A204.1 (cell line): ENCODE data around the gene LRRC41.
"Not testable (repeated sequence)": the region's sequence is repeated elsewhere in the genome, so short reads cannot be mapped to it uniquely, and the experiment has no call there.

Experiments used
- FAIRE-seq: peaks from 2 replicates; lab custom pipeline; 2012; peaks lifted over from hg19 to GRCh38; lab: Jason Lieb, UNC

Gene LRRC41, protein sequence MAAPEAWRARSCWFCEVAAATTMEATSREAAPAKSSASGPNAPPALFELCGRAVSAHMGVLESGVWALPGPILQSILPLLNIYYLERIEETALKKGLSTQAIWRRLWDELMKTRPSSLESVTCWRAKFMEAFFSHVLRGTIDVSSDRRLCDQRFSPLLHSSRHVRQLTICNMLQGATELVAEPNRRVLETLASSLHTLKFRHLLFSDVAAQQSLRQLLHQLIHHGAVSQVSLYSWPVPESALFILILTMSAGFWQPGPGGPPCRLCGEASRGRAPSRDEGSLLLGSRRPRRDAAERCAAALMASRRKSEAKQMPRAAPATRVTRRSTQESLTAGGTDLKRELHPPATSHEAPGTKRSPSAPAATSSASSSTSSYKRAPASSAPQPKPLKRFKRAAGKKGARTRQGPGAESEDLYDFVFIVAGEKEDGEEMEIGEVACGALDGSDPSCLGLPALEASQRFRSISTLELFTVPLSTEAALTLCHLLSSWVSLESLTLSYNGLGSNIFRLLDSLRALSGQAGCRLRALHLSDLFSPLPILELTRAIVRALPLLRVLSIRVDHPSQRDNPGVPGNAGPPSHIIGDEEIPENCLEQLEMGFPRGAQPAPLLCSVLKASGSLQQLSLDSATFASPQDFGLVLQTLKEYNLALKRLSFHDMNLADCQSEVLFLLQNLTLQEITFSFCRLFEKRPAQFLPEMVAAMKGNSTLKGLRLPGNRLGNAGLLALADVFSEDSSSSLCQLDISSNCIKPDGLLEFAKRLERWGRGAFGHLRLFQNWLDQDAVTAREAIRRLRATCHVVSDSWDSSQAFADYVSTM

DNA sequence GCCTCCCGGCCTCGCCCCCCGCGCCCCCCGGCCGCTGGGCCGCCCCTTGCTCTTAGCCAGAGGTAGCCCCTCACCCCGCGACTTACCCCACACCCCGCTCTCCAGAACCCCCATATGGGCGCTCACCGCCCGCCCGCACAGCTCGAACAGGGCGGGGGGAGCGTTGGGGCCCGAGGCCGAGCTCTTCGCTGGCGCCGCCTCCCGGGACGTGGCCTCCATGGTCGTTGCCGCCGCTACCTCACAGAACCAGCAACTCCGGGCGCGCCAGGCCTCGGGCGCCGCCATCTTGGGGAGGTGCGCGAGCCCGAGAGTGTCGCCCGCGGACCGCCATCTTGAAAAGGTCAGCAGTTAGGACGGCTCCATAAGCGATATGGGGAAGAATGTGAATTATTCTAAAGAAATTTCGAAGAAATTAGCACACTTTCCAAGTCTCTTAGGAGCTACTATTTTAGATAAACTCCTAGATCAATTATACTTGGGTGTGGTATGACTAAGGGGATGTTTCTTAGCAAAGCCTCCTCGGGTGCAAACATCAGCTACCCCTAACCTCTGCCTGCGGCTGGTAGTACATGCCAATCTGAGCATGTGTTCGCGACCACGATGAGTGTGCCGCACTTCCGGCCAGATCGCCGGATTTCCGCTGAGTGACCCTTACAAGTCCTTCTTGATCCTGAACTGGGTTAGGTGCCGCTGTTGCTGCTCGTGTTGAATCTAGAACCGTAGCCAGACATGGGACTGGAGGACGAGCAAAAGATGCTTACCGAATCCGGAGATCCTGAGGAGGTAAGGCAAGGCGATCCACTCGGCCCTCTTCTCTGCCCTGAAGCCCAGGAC, at the start of gene LRRC41, which contains the start of gene UQCRH:
Gene LRRC41 (minus strand): TSS at position 579 of the 834 bp plus-strand sequence. CDS start 294 bp downstream, at position 285.
Gene UQCRH (plus strand): TSS at position 661 of the 834 bp plus-strand sequence. CDS start 69 bp downstream, at position 730.
- peak; percentile 84 for FAIRE-seq

DNA sequence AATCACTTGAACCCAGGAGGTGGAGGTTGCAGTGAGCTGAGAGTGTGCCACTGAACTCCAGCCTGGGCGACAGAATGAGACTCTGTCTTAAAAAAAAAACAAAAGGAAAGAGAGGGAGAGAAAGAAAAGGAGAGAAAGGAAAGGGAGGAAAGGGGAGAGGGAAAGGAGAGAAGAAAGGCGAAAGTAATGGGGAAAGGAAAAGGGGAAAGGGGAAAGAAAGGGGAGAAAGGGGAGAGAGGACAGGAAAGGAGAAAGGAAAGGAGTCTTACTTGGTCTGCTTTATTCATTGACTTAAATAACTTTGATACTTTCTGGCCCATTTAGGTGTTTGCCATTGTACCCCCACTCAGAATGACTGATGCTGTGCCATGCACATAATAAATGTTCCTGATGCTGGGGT, 48.9 kb upstream of the LRRC41 start:
- no peak for FAIRE-seq

DNA sequence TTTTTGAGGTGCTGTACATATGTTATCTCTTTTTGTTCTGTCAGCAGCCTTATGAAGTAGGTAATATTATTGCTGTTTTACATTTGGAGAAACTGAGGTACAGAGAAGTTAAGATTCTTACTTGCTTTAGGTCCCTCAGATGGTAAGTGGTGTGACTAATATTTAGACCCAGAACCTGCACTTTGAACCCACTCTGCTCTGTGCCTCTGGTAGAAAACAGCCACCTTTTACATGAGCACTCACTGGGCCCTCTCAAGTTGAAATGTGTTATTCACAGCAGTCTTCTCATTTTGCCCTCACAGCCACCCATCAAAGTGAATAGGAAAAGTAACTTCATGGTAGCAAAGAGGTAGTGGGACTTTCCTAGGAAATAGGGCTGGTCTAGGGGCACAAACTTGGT, 41.9 kb upstream of the LRRC41 start:
- no peak for FAIRE-seq

DNA sequence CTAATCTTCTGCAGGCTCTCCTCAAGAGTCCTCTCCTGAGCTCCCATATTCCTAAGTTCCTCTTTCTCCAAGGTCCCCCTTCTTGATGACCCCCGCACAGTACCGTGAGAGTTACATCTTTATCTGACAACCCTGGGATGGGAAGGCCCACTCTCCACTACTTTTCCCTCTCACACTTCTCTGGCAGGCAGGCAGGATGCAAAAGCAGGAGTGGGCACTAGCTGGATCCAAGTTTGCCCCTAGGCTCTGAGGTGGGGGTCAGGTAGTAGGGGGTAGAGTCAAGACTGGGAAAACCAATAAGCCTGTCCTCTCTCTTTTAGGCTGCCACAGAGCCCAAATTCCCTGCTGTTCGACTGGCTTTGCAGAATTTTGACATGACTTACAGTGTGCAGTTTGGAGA, 41.1 kb upstream of the LRRC41 start:
- FAIRE-seq: no peak

DNA sequence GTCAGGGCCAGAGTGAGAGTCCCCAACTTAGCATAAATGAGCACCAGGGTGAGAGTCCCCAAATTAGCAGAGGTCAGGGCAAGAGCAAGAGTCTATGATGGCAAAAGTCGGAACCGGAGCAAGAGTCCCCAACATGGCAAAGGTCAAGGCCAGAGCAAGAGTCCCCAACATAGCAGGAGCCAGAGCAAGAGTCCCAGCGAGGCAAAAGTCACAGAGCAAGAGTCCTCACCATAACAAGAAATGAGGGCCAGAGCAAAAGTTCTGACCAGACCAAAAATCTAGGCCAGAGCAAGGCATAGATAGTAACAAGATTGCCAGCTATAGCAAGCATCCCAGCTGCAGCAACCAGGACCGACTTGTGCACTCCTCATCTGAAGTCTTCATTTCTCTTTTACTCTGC, 40.3 kb upstream of the LRRC41 start:
- FAIRE-seq: no peak

DNA sequence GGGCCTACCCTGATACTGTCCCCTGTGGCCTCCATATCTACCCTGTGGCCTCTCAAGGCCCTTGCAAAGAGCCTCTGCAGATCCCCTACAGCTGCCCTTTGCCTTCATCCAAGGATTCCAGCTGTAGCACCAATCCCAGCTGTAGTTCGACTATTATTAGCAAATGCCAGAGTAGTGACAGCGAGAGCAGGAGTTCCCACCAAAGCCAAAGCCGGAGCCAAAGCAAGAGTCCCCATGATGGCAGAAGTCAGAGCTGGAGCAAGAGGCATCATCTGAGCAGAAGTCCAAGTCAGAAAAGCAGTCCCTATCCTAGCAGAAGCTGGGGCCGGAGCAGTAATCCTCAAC, 39.9 kb upstream of the LRRC41 start:
- FAIRE-seq: no peak

DNA sequence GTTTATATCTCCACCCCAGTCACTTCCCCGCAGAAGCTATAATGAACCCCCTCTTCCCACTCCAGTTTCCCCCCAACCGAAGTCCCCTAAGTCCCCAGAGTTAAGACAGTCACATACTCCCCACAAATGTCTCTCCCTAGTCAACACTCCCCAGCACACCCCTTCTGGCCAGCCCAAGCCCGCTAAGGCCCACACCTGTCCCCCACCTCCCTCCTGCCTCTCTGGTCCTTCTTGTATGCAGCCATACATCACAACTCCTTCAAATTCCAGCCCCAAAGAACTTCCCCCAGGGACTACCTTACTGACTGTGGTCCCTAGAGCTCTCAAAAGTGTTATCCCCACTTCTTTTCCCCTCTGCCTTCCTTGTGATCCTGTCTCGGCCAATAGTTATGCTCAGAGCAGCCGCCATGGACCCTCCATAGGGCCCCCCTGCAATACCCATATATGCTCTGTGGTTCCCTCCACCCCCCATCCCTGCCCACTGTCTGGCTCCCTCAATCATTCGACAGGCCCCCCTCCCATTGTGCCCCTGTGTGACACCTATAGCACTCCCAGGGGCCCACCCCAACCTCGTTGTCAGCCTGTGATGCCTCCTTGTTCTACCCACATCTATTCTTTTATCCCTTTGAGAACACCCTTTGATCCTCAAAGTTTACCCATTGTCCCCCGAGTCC, 39.4 kb upstream of the LRRC41 start:
- FAIRE-seq: no peak

DNA sequence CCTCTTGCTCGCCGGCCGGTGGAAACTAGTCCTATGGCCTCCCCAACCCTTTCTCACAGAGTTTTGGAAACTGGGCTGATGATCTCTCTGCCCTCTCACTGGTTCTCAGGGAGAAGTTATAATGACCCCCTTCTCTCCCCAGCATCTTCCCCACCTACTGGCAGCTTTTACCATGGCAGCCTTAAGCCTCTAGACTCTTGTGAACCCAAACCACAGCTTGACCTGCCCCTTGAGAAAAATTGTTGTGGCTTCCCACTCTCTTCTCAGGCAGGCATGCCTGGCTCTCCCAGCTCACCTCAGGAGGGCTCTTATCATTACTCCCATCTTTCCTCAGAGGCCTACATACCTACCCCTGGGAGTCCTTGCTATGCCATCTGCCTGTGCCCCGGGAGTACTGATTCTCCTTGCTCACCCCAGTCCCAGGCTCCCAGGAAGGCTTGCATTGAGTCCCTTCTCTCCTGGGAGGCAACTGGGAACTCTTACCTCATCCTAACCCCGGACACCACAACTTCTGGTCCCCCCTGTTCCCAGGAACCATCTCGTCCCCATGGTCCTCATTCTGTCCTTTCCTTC, 38.8 kb upstream of the LRRC41 start:
- FAIRE-seq: no peak

DNA sequence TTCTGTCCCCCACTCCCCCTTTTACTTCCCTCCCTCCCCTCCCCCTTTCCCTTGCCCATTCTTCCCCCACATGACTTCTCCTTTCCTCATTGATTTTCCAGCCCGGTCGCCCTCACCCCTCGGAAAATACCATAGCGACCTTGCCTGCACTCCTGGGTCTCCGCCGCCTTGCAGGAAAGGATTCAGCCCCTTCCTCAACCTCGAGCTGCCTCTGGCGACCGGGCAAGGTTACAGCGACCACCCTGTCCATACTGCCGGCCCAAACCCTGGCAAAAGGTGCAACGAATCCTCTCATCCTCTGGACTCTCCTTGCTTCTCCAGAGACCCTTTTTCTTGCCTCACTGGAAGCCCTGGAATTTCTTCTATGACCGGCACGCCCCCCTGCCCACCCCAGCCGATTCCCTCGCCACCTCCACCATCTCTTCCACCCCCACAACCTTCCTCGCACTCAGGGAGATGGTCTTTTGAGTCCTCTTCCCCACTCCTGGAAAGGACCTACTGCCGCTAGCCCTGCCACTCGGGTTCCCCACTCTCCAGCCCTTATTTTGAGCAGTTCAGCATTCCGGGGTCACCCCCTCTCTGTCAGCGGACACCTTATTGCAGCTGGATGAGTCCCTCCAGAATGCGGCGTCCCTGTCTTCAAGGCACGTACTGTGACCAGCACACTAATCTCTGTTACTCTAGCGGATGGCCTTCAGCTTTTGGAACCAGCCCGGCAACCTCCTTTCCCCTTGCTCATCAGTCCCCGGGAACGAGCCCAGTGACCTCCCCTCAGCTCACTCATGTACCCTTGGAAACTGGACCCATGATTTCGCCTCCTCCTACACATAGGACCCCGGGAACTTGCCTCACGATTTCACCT, 38.0 kb upstream of the LRRC41 start:
- FAIRE-seq: no peak

DNA sequence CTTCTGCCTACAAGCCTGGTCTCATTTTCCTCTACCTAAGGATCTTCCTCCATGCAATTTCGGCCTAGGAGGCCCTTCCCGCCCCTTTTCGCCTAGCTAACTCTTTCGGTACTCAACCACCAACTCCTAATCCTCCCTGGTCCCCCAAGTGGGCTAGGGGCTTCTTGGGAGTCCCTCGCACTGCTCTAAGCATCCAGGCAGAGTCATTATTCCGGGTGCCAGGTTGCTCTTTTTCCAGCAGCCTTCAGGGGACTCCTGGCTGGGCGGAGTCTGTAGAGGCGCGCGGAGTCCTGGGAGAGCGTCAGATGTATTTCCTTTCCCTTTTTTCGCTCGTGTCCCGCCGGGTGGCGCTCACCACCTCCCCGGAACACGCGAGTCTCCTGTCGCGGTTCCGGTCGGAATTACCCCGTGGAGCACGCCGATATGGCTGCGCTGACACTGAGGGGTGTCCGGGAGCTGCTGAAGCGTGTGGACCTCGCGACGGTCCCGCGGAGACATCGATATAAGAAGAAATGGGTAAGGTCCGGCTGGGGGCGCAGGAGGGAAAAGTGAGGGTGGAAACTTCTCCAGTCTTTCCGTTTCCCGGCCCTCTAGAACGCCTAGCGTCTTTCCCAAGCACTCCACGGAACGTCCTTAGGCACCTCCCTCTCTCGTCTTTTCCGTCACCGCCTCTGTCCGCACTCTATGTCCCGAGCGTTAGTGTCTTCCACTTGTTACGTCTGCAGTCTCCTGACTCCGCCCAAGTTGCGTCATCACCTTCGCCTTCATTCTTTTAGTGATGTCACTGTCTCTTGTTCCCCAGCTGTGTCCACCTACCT, 37.2 kb upstream of the LRRC41 start, which contains the start of gene NSUN4:
Gene NSUN4 (plus strand): TSS at position 404 of the 818 bp plus-strand sequence. CDS start 20 bp downstream, at position 424.
- peak; percentile 56 for FAIRE-seq

DNA sequence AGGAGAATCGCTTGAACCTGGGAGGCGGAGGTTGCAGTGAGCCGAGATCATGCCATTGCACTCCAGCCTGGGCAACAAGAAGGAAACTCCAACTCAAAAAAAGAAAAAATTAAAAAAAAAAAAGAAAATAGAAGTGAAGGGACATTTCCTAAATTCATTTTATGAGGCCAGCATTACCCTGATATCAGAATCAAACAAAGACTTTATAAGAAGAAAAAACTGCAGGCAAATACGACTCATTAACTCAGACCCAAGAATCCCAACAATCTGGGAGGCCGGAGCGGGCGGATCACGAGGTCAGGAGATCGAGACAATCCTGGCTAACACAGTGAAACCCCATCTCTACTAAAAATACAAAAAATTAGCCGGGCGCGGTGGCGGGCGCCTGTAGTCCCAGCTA, 34.0 kb upstream of the LRRC41 start:
- FAIRE-seq: not testable (repeated sequence)

DNA sequence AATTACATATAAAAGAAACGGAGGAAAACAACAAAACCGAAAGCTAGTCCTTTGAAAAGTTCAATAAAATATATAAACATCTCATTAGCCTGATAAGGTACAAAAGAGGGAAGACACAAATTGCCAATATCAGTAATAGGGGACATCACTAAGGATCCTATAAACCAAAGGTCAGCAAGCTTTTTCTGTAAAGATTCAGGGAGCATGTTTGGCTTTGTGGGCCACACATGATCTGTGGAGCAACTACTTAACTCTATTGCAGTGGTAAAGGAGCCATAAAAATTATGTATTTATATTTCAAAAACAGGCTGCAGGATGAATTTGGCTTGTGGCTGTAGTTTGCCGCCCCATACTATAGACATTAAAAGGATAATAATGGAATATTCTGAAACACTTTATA, 31.7 kb upstream of the LRRC41 start:
- FAIRE-seq: no peak

DNA sequence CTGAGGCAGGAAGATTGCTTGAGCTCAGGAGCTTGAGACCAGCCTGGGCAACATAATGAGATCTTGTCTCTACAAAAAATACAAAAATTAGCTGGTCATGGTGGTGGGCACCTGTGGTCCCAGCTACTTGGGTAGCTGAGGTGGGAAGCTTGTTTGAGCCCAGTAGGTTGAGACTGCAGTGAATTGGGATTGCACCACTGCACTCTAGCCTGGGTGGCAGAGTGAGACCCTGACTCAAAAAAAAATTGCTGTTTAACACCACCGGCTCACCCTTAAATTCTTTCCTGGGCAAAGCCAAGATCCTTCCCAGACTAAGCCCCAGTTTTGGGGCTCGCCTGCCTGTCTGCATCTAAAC, 30.6 kb upstream of the LRRC41 start:
- FAIRE-seq: no peak

DNA sequence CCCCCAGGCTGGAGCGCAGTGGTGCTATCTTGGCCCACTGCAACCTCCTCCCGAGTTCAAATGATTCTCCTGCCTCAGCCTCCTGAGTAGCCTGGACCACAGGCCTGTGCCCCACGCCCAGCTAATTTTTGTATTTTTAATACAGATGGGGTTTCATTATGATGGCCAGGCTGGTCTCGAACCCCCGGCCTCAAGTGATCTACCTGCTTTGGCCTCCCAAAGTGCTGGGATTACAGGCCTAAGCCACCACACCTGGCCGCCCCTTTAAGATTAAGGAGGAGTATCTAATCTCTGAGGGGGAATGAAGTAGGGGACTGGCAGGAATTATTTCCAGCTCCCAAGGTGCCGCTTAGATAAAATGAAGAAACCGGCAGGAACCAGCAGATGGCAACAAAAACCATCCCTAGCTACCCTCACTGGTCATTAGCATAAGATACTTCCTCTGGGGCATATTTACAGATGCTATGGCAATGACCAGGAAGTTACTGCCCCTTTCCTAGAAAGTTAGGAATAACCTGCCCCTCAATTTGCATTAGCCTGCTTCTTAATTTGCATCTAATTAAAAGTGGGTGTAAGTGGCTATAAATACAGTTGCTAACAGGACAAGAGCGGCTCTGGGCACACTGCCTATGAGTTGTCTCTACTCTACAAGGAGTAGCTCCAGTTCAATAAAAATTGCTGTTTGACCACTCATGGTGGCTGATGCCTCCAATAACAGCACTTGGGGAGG, 30.0 kb upstream of the LRRC41 start:
- peak; percentile 30 for FAIRE-seq

DNA sequence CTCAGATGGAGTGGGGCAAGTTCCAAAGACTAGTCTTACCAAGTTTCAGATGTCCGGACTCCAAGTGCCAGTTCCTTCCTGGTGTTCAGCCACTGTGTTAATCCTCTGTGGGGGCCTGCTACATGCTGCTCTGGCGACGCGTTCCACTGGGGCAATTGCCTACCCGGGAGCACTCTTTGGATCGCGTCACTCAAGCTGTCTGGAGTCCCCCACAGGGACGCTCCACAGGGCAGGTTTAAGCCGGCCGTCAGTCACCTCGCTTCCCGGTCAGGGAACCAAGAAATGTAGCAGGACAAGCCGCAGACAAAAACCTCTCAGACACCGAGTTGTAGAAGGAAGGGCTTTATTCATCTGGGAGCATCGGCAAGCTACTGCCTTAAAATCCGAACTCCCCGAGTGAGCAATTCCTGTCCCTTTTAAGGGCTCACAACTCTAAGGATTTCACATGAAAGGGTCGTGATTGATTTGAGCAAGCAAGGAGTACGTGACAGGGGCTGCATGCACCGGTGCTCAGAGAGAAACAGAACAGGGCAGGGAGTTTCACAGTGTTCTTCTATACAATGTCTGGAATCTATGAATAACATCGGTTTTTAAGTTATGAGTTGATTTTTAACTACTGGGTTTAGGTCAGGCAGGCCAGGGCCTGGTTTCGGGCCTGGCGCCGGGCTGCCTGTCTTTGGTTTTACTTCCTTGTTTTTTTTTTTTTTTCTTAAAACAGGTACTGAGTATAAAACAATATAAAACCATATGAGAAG, 28.5 kb upstream of the LRRC41 start:
- not testable (repeated sequence) for FAIRE-seq

DNA sequence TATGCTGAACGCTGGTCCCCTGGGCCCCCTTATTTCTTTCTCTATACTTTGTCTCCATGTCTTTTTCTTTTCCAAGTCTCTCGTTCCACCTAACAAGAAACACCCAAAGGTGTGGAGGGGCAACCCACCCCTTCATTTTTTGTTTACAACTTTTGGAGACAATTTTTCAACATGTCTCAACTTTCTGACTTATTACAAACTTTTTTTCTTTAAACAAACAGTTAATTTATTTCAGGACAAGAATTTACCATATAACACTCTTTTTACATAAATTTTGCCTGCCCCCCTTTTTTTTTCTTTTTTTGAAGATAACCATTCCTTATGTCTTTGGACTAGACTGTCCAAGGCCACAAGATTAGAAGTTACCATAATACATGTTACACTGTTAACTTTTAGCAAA, 27.0 kb upstream of the LRRC41 start:
- not testable (repeated sequence) for FAIRE-seq

DNA sequence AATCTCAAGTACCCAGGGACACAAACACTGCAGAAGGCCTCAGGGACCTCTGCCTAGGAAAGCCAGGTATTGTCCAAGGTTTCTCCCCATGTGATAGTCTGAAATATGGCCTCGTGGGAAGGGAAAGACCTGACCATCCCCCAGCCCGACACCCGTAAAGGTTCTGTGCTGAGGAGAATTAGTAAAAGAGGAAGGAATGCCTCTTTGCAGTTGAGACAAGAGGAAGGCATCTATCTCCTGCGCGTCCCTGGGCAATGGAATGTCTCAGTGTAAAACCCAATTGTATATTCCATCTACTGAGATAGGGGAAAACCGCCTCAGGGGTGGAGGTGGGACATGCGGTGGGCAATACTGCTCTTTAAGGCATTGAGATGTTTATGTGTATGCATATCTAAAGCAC, 26.4 kb upstream of the LRRC41 start:
- FAIRE-seq: not testable (repeated sequence)

DNA sequence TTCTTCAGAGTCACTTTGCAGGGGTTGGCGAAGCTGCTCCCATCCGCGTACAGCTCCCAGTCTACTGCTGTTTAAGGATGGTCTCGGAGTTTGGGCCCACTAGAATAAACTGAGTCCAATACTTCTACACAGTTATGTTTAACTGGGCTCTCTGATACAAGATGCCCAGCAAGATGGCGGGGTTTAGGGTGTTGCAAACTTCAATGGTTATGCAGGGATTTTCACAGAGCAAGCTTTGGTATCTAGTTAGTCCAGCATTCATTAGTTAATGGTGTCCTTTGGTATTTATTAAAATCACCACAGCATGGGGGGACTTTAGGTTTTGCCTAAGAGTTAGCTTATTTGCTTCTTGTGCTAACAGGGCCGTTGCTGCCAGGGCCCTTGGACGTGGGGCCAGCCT, 24.8 kb upstream of the LRRC41 start:
- FAIRE-seq: not testable (repeated sequence)
